HEK293 (cell line): ENCODE results near the gene XPOT.
A peak's percentile ranks its signal among the peaks of the same experiment; 100 is the strongest.

Experiments
- CTCF ChIA-PET: fragments of 350-600 bp; formaldehyde crosslinking; extraction: SDS; loops from one replicate; lab custom pipeline; 2021; ENCODE audit warnings: antibody characterized with exemption; lab: Yijun Ruan, JAX
- POLR2A ChIA-PET: fragments of 300-600 bp; formaldehyde crosslinking; extraction: SDS; loops from one replicate; lab custom pipeline; 2020; ENCODE audit warnings: antibody characterized with exemption, inconsistent platforms; lab: Yijun Ruan, JAX
- H3K27ac ChIP-seq: fragments of 200-500 bp; sonication (Bioruptor generic); 2 replicates; pipeline ENCODE4 v1.5.1; 2014; ENCODE audit warnings: low read depth, low read length, control low read depth, inconsistent platforms; ENCODE audit errors: extremely low read depth
- H3K36me3 ChIP-seq, 2 experiments: fragments of 200-500 bp in 1 of 2; sonication (Bioruptor generic) in 1 of 2; 1 replicate in 1 of 2; 2 replicates in 1 of 2; pipeline ENCODE4 v1.5.1; 2014 to 2017; ENCODE audit warnings: inconsistent platforms in 2 of 2, low read length in 2 of 2; ENCODE audit not compliant: control insufficient read depth in 2 of 2, insufficient read depth in 1 of 2
- H3K4me1 ChIP-seq: fragments of 200-500 bp; sonication (Bioruptor generic); 2 replicates; pipeline ENCODE4 v1.5.1; 2014; ENCODE audit warnings: mild to moderate bottlenecking, low read length, inconsistent platforms; ENCODE audit not compliant: control insufficient read depth, insufficient read depth
- H3K4me3 ChIP-seq: 2 replicates; pipeline ENCODE4 v1.5.1; 2011; ENCODE audit warnings: low read depth, mild to moderate bottlenecking, control low read depth, low read length, moderate library complexity
- H3K9me3 ChIP-seq: fragments of 200-500 bp; sonication (Bioruptor generic); 2 replicates; pipeline ENCODE4 v1.5.1; 2014; ENCODE audit warnings: low read depth, low read length, inconsistent platforms; ENCODE audit not compliant: control insufficient read depth, insufficient read depth
- BCL11A ChIP-seq: fragments of 450-650 bp; formaldehyde crosslinking; IDR thresholded peaks from 2 replicates; pipeline ENCODE4 v1.5.1; 2016; ENCODE audit warnings: low read depth, missing biosample characterization, missing genetic modification characterization
- HOXC10 ChIP-seq: sonication (generic); formaldehyde crosslinking; IDR thresholded peaks from 2 replicates; pipeline ENCODE4 v1.8.1; 2023; ENCODE audit warnings: mild to moderate bottlenecking, missing genetic modification reagents
- IKZF3 ChIP-seq: fragments of 450-650 bp; IDR thresholded peaks from 2 replicates; pipeline ENCODE4 v1.5.0; 2018; ENCODE audit warnings: missing biosample characterization, mild to moderate bottlenecking, missing genetic modification characterization, moderate library complexity
- SCRT1 ChIP-seq: fragments of 450-650 bp; formaldehyde crosslinking; IDR thresholded peaks from 2 replicates; pipeline ENCODE4 v1.5.1; 2016; ENCODE audit warnings: missing biosample characterization, missing genetic modification characterization, borderline replicate concordance
- SP7 ChIP-seq: fragments of 450-650 bp; formaldehyde crosslinking; IDR thresholded peaks from 2 replicates; pipeline ENCODE4 v1.5.1; 2016; ENCODE audit warnings: missing biosample characterization, missing genetic modification characterization
- ZBTB20 ChIP-seq: fragments of 450-650 bp; formaldehyde crosslinking; IDR thresholded peaks from 2 replicates; pipeline ENCODE4 v1.5.1; 2016; ENCODE audit warnings: missing biosample characterization, missing genetic modification characterization
- ZEB2 ChIP-seq: fragments of 450-650 bp; formaldehyde crosslinking; IDR thresholded peaks from 2 replicates; pipeline ENCODE4 v1.5.1; 2016; ENCODE audit warnings: missing biosample characterization, missing genetic modification characterization
- ZIC2 ChIP-seq: fragments of 450-650 bp; formaldehyde crosslinking; IDR thresholded peaks from 2 replicates; pipeline ENCODE4 v1.5.1; 2016; ENCODE audit warnings: missing biosample characterization, missing genetic modification characterization
- ZNF146 ChIP-seq: fragments of 450-650 bp; formaldehyde crosslinking; IDR thresholded peaks from 2 replicates; pipeline ENCODE4 v1.5.1; 2016; ENCODE audit warnings: missing biosample characterization, missing genetic modification characterization
- ZNF148 ChIP-seq: fragments of 450-650 bp; formaldehyde crosslinking; IDR thresholded peaks from 2 replicates; pipeline ENCODE4 v1.5.0; 2017; ENCODE audit warnings: missing biosample characterization, missing genetic modification characterization, borderline replicate concordance
- ZNF169 ChIP-seq: fragments of 450-650 bp; formaldehyde crosslinking; IDR thresholded peaks from 2 replicates; pipeline ENCODE4 v1.5.1; 2016; ENCODE audit warnings: missing biosample characterization, missing genetic modification characterization
- ZNF324 ChIP-seq: fragments of 450-650 bp; formaldehyde crosslinking; IDR thresholded peaks from 2 replicates; pipeline ENCODE4 v1.5.1; 2016; ENCODE audit warnings: missing biosample characterization, missing genetic modification characterization
- ZNF335 ChIP-seq: fragments of 450-650 bp; formaldehyde crosslinking; conservative IDR thresholded peaks from 2 replicates; pipeline ENCODE4 v1.5.1; 2016; ENCODE audit warnings: missing biosample characterization, missing genetic modification characterization
- ZNF366 ChIP-seq: fragments of 450-650 bp; formaldehyde crosslinking; conservative IDR thresholded peaks from 2 replicates; pipeline ENCODE4 v1.5.1; 2016; ENCODE audit warnings: missing biosample characterization, missing genetic modification characterization
- ZXDB ChIP-seq: fragments of 450-650 bp; formaldehyde crosslinking; IDR thresholded peaks from 2 replicates; pipeline ENCODE4 v1.5.1; 2016; ENCODE audit warnings: missing biosample characterization, missing genetic modification characterization
- TF ChIP-seq, protein P1 (sequence below): fragments of 450-650 bp; formaldehyde crosslinking; IDR thresholded peaks from 2 replicates; pipeline ENCODE4 v1.5.1; 2016; ENCODE audit warnings: missing biosample characterization, missing genetic modification characterization
- TF ChIP-seq, protein P2 (sequence below): fragments of 450-650 bp; formaldehyde crosslinking; IDR thresholded peaks from 2 replicates; pipeline ENCODE4 v1.5.1; 2016; ENCODE audit warnings: missing biosample characterization, missing genetic modification characterization
- TF ChIP-seq, protein P3 (sequence below): fragments of 450-650 bp; formaldehyde crosslinking; conservative IDR thresholded peaks from 2 replicates; pipeline ENCODE4 v1.5.1; 2016; ENCODE audit warnings: low read depth, missing biosample characterization, missing genetic modification characterization

XPOT gene

GRCh38 chr12:64452559-64453329 lies 48.6 kb downstream of the XPOT start:
- Histone ChIP-seq H3K4me1 (peaks cover 3% of the 10 kb centered on the region), H3K9me3 (no peaks in the 10 kb centered on the region), H3K36me3 (peaks cover 9 to 25% of the 10 kb centered on the region in 2 experiments), H3K4me3 (peak overlapping the region; percentile 98), H3K27ac (peak overlapping the region; percentile 96)
- POLR2A ChIA-PET: no interaction called here
- CTCF ChIA-PET: no interaction called here
- TF ChIP-seq ZBTB20 (tag by site-specific recombination) (0 out of 2 replicates have a peak, but pooled peaks have one; percentile 20), ZIC2 (tag by site-specific recombination) (0 out of 2 replicates have a peak, but pooled peaks have one; percentile 2), SP7 (tag by site-specific recombination) (peak; percentile 4; the same call in 1 of the 2 replicates), ZNF324 (tag by site-specific recombination) (0 out of 2 replicates have a peak, but pooled peaks have one; percentile 7), ZXDB (tag by site-specific recombination) (no peak; the same call in 1 of the 2 replicates), SCRT1 (tag by site-specific recombination) (no peak), ZNF366 (peak; percentile 20; the same call in 1 of the 2 replicates), ZNF148 (no peak), ZNF169 (tag by site-specific recombination) (no peak), BCL11A (no peak), IKZF3 (tag by site-specific recombination) (peak; percentile 47; the same call in 1 of the 2 replicates), ZNF335 (peak; percentile 60), HOXC10 (CRISPR knock-in tag) (no peak), ZEB2 (tag by site-specific recombination) (peak; percentile 44; the same call in 1 of the 2 replicates), ZNF146 (tag by site-specific recombination) (no peak)
- TF ChIP-seq, protein P1, sequence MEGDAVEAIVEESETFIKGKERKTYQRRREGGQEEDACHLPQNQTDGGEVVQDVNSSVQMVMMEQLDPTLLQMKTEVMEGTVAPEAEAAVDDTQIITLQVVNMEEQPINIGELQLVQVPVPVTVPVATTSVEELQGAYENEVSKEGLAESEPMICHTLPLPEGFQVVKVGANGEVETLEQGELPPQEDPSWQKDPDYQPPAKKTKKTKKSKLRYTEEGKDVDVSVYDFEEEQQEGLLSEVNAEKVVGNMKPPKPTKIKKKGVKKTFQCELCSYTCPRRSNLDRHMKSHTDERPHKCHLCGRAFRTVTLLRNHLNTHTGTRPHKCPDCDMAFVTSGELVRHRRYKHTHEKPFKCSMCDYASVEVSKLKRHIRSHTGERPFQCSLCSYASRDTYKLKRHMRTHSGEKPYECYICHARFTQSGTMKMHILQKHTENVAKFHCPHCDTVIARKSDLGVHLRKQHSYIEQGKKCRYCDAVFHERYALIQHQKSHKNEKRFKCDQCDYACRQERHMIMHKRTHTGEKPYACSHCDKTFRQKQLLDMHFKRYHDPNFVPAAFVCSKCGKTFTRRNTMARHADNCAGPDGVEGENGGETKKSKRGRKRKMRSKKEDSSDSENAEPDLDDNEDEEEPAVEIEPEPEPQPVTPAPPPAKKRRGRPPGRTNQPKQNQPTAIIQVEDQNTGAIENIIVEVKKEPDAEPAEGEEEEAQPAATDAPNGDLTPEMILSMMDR (tag by site-specific recombination): 0 out of 2 replicates have a peak, but pooled peaks have one; percentile 2
- TF ChIP-seq, protein P2, sequence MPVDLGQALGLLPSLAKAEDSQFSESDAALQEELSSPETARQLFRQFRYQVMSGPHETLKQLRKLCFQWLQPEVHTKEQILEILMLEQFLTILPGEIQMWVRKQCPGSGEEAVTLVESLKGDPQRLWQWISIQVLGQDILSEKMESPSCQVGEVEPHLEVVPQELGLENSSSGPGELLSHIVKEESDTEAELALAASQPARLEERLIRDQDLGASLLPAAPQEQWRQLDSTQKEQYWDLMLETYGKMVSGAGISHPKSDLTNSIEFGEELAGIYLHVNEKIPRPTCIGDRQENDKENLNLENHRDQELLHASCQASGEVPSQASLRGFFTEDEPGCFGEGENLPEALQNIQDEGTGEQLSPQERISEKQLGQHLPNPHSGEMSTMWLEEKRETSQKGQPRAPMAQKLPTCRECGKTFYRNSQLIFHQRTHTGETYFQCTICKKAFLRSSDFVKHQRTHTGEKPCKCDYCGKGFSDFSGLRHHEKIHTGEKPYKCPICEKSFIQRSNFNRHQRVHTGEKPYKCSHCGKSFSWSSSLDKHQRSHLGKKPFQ (tag by site-specific recombination): peak; percentile 71; the same call in 1 of the 2 replicates
- TF ChIP-seq, protein P3, sequence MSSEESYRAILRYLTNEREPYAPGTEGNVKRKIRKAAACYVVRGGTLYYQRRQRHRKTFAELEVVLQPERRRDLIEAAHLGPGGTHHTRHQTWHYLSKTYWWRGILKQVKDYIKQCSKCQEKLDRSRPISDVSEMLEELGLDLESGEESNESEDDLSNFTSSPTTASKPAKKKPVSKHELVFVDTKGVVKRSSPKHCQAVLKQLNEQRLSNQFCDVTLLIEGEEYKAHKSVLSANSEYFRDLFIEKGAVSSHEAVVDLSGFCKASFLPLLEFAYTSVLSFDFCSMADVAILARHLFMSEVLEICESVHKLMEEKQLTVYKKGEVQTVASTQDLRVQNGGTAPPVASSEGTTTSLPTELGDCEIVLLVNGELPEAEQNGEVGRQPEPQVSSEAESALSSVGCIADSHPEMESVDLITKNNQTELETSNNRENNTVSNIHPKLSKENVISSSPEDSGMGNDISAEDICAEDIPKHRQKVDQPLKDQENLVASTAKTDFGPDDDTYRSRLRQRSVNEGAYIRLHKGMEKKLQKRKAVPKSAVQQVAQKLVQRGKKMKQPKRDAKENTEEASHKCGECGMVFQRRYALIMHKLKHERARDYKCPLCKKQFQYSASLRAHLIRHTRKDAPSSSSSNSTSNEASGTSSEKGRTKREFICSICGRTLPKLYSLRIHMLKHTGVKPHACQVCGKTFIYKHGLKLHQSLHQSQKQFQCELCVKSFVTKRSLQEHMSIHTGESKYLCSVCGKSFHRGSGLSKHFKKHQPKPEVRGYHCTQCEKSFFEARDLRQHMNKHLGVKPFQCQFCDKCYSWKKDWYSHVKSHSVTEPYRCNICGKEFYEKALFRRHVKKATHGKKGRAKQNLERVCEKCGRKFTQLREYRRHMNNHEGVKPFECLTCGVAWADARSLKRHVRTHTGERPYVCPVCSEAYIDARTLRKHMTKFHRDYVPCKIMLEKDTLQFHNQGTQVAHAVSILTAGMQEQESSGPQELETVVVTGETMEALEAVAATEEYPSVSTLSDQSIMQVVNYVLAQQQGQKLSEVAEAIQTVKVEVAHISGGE (tag by site-specific recombination): 0 out of 2 replicates have a peak, but pooled peaks have one; percentile 2
